Neural progenitor cell (in vitro differentiated cells): ENCODE measurements around the gene PAM16. TPM values are rescaled to one million over a fixed set of nuclear protein-coding genes. Genes with fewer than 3 reads are reported as not detected.

Source experiments
- DNase-seq: peaks from one replicate; pipeline ENCODE4 v3.0.0-alpha.2; 2016; ENCODE audit warnings: low spot score
- H2AFZ ChIP-seq: fragments of 200-600 bp; sonication (generic); replicated peaks from 2 replicates; pipeline ENCODE4 v1.6.1; 2016; ENCODE audit warnings: antibody characterized with exemption
- H3F3A ChIP-seq: fragments of 200-600 bp; sonication (generic); 2 replicates; pipeline ENCODE4 v1.6.1; 2016; ENCODE audit warnings: antibody characterized with exemption, low read depth
- H3K27ac ChIP-seq: fragments of 200-600 bp; sonication (generic); 2 replicates; pipeline ENCODE4 v1.5.1; 2016; ENCODE audit warnings: mild to moderate bottlenecking
- H3K27me3 ChIP-seq: fragments of 200-600 bp; sonication (generic); 2 replicates; pipeline ENCODE4 v1.6.1; 2016; ENCODE audit warnings: mild to moderate bottlenecking, moderate library complexity
- H3K36me3 ChIP-seq: fragments of 200-600 bp; sonication (generic); 2 replicates; pipeline ENCODE4 v1.5.1; 2016
- H3K4me1 ChIP-seq: fragments of 200-600 bp; sonication (generic); 2 replicates; pipeline ENCODE4 v1.6.1; 2016; ENCODE audit warnings: mixed run types
- H3K4me2 ChIP-seq: fragments of 200-600 bp; sonication (generic); 2 replicates; pipeline ENCODE4 v1.6.1; 2016
- H3K4me3 ChIP-seq: fragments of 200-600 bp; sonication (generic); 2 replicates; pipeline ENCODE4 v1.5.1; 2016
- H3K79me2 ChIP-seq: fragments of 200-600 bp; sonication (generic); 2 replicates; pipeline ENCODE4 v1.6.1; 2016; ENCODE audit warnings: low read depth
- H3K9ac ChIP-seq: fragments of 200-600 bp; sonication (generic); 2 replicates; pipeline ENCODE4 v1.6.1; 2016
- H3K9me3 ChIP-seq: fragments of 200-600 bp; sonication (generic); 2 replicates; pipeline ENCODE4 v1.5.1; 2016; ENCODE audit warnings: low read depth
- H4K20me1 ChIP-seq: fragments of 200-600 bp; sonication (generic); 2 replicates; pipeline ENCODE4 v1.6.1; 2016; ENCODE audit warnings: low read depth
- H3K27ac Mint-ChIP-seq: 3 replicates; pipeline ENCODE4 v1.8.0; 2021; ENCODE audit warnings: mixed read lengths
- H3K27me3 Mint-ChIP-seq: 2 replicates; pipeline ENCODE4 v1.8.0; 2022; ENCODE audit warnings: low read depth, mild to moderate bottlenecking, inconsistent platforms, moderate library complexity, mixed read lengths; ENCODE audit not compliant: insufficient read depth
- H3K36me3 Mint-ChIP-seq: 3 replicates; pipeline ENCODE4 v1.8.0; 2021; ENCODE audit warnings: mixed read lengths
- H3K4me1 Mint-ChIP-seq: 3 replicates; pipeline ENCODE4 v1.8.0; 2021; ENCODE audit warnings: mixed read lengths
- H3K4me3 Mint-ChIP-seq: 3 replicates; pipeline ENCODE4 v1.8.0; 2021; ENCODE audit warnings: mild to moderate bottlenecking, moderate library complexity, mixed read lengths
- H3K9me3 Mint-ChIP-seq: 3 replicates; pipeline ENCODE4 v1.8.0; 2020; ENCODE audit warnings: mixed read lengths
- CTCF ChIP-seq: fragments of 200-600 bp; sonication (generic); IDR thresholded peaks from 2 replicates; pipeline ENCODE4 v1.5.1; 2017; ENCODE audit warnings: antibody characterized with exemption, mild to moderate bottlenecking
- EZH2 ChIP-seq: fragments of 200-600 bp; sonication (generic); IDR thresholded peaks from 2 replicates; pipeline ENCODE4 v1.6.1; 2017; ENCODE audit warnings: antibody characterized with exemption, mild to moderate bottlenecking, moderate library complexity
- EZH2phosphoT487 ChIP-seq: fragments of 200-600 bp; sonication (generic); IDR thresholded peaks from 2 replicates; pipeline ENCODE4 v1.6.1; 2017; ENCODE audit warnings: antibody characterized with exemption
- total RNA-seq: library from RNA; depleted of rRNA; stranded (reverse); fragments of >200 nt; gene quantifications from 2 replicates; pipeline ENCODE4 v1.2.3, GENCODE V29; 2015; ENCODE audit warnings: low replicate concordance

Gene PAM16
- total RNA-seq, 1 donor from 2014 or later = 17.0 TPM

- Histone ChIP-seq H3K4me2 (no peak overlapping the region), H3K36me3 (no peaks in the 10 kb centered on the region), H3K27ac (no peak overlapping the region), H3K9ac (no peak overlapping the region), H3K4me3 (no peak overlapping the region), H3K4me1 (peaks cover 11% of the 10 kb centered on the region), H3K9me3 (no peaks in the 10 kb centered on the region), H4K20me1 (no peaks in the 10 kb centered on the region), H3F3A (peaks cover 21% of the 10 kb centered on the region), H3K79me2 (no peaks in the 10 kb centered on the region), H3K27me3 (no peaks in the 10 kb centered on the region), H2AFZ (no peak overlapping the region)
- Mint-ChIP-seq H3K36me3 (no peaks in the 10 kb centered on the region), H3K27ac (peak overlapping the region; percentile 70), H3K4me3 (peak overlapping the region; percentile 71), H3K4me1 (peaks cover 36% of the 10 kb centered on the region), H3K27me3 (peaks cover 18% of the 10 kb centered on the region), H3K9me3 (no peaks in the 10 kb centered on the region)
- TF ChIP-seq EZH2 = no peak
- no peak for TF ChIP-seq EZH2phosphoT487
- no peak for TF ChIP-seq CTCF
- DNase-seq = no peak
Observed at GRCh38 chr16:4303973-4304372, 47.1 kb downstream of the PAM16 start.

- Mint-ChIP-seq H3K4me1 (peaks cover 36% of the 10 kb centered on the region), H3K27me3 (peaks cover 17% of the 10 kb centered on the region), H3K27ac (no peak overlapping the region), H3K9me3 (no peaks in the 10 kb centered on the region), H3K4me3 (no peak overlapping the region), H3K36me3 (no peaks in the 10 kb centered on the region)
- H3K4me3 ChIP-seq = no peak overlapping the region
- H3K4me1 ChIP-seq = peaks cover 8% of the 10 kb centered on the region
- H3K36me3 ChIP-seq = no peaks in the 10 kb centered on the region
- H3F3A ChIP-seq = peaks cover 3% of the 10 kb centered on the region
- H4K20me1 ChIP-seq = no peaks in the 10 kb centered on the region
- TF ChIP-seq EZH2 (no peak), EZH2phosphoT487 (no peak), CTCF (no peak)
- H3K4me2 ChIP-seq = no peak overlapping the region
- no peaks in the 10 kb centered on the region for H3K79me2 ChIP-seq
- no peak overlapping the region for H3K9ac ChIP-seq
- H2AFZ ChIP-seq = no peak overlapping the region
- no peak for DNase-seq
- no peaks in the 10 kb centered on the region for H3K9me3 ChIP-seq
- H3K27ac ChIP-seq = no peak overlapping the region
- H3K27me3 ChIP-seq = no peaks in the 10 kb centered on the region
Observed at GRCh38 chr16:4301968-4302367, 49.2 kb downstream of the PAM16 start.

- H3K4me1 Mint-ChIP-seq = peaks cover 28% of the 10 kb centered on the region
- no peak overlapping the region for H3K9ac ChIP-seq
- no peaks in the 10 kb centered on the region for H3K27me3 ChIP-seq
- TF ChIP-seq EZH2phosphoT487 = no peak
- no peaks in the 10 kb centered on the region for H4K20me1 ChIP-seq
- H3K4me2 ChIP-seq = no peak overlapping the region
- H2AFZ ChIP-seq = no peak overlapping the region
- H3K4me3 Mint-ChIP-seq = no peak overlapping the region
- no peaks in the 10 kb centered on the region for H3F3A ChIP-seq
- H3K9me3 ChIP-seq = no peaks in the 10 kb centered on the region
- no peak overlapping the region for H3K4me3 ChIP-seq
- DNase-seq = no peak
- peaks cover 13% of the 10 kb centered on the region for H3K27me3 Mint-ChIP-seq
- no peak overlapping the region for H3K27ac ChIP-seq
- H3K4me1 ChIP-seq = peaks cover 5% of the 10 kb centered on the region
- H3K9me3 Mint-ChIP-seq = no peaks in the 10 kb centered on the region
- no peak overlapping the region for H3K27ac Mint-ChIP-seq
- no peaks in the 10 kb centered on the region for H3K79me2 ChIP-seq
- H3K36me3 ChIP-seq = no peaks in the 10 kb centered on the region
- no peaks in the 10 kb centered on the region for H3K36me3 Mint-ChIP-seq
Observed at GRCh38 chr16:4301177-4301576, 49.9 kb downstream of the PAM16 start.

- Histone ChIP-seq H3K27ac (no peak overlapping the region), H3K9me3 (no peaks in the 10 kb centered on the region), H3K36me3 (no peaks in the 10 kb centered on the region), H3K4me3 (no peak overlapping the region), H4K20me1 (peaks cover 4% of the 10 kb centered on the region), H3K79me2 (no peaks in the 10 kb centered on the region), H2AFZ (no peak overlapping the region), H3K9ac (no peak overlapping the region), H3K4me2 (no peak overlapping the region), H3F3A (peaks cover 15% of the 10 kb centered on the region), H3K27me3 (no peaks in the 10 kb centered on the region), H3K4me1 (peaks cover 7% of the 10 kb centered on the region)
- DNase-seq = peak; percentile 48
- peaks cover 18% of the 10 kb centered on the region for H3K27me3 Mint-ChIP-seq
- no peaks in the 10 kb centered on the region for H3K36me3 Mint-ChIP-seq
- peaks cover 24% of the 10 kb centered on the region for H3K4me1 Mint-ChIP-seq
- peak overlapping the region; percentile 22 for H3K4me3 Mint-ChIP-seq
- H3K27ac Mint-ChIP-seq = peak overlapping the region; percentile 92
- no peak for TF ChIP-seq EZH2phosphoT487
- TF ChIP-seq CTCF = no peak
- TF ChIP-seq EZH2 = no peak
- H3K9me3 Mint-ChIP-seq = no peaks in the 10 kb centered on the region
Observed at GRCh38 chr16:4298761-4299522, 52.2 kb downstream of the PAM16 start.
